Measurements from ENCODE around the gene C5orf63. TPM values are rescaled to one million over a fixed set of nuclear protein-coding genes. Genes with fewer than 3 reads are reported as not detected.

The C5orf63 gene
- total and polyA plus RNA-seq, 2 of the 13 experiments (the other 11 are each of a cell fraction or from before 2014, with no cell fraction given): 7.9 to 8.8 TPM

- TF ChIP-seq GATAD1 (CRISPR knock-in tag; IDR thresholded peaks at IDR 0.05): peak; percentile 58; the same call in 1 of the 2 replicates
- TF ChIP-seq POGK (CRISPR knock-in tag; conservative IDR thresholded peaks at IDR 0.05): peak; percentile 88
- TF ChIP-seq AGO2 (optimal IDR thresholded peaks at IDR 0.05; ENCODE audit: low read depth, low read length): peak; percentile 76
- TF ChIP-seq ZNF652 (CRISPR knock-in tag; IDR thresholded peaks at IDR 0.05; ENCODE audit: borderline replicate concordance, low read depth): no peak
- no peak for TF ChIP-seq ZBTB21 (CRISPR knock-in tag; IDR thresholded peaks at IDR 0.05)
- no peak; the same call in 1 of the 2 replicates for TF ChIP-seq ISX (CRISPR knock-in tag; conservative IDR thresholded peaks at IDR 0.05)
- no peak for TF ChIP-seq FOXC1 (CRISPR knock-in tag; IDR thresholded peaks at IDR 0.05; ENCODE audit: borderline replicate concordance)
- TF ChIP-seq, protein P1, sequence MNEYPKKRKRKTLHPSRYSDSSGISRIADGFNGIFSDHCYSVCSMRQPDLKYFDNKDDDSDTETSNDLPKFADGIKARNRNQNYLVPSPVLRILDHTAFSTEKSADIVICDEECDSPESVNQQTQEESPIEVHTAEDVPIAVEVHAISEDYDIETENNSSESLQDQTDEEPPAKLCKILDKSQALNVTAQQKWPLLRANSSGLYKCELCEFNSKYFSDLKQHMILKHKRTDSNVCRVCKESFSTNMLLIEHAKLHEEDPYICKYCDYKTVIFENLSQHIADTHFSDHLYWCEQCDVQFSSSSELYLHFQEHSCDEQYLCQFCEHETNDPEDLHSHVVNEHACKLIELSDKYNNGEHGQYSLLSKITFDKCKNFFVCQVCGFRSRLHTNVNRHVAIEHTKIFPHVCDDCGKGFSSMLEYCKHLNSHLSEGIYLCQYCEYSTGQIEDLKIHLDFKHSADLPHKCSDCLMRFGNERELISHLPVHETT (CRISPR knock-in tag; conservative IDR thresholded peaks at IDR 0.05): no peak; the same call in 1 of the 2 replicates
- TF ChIP-seq FOXA1 (IDR thresholded peaks at IDR 0.05): no peak
- no peak for TF ChIP-seq FOXA1 (CRISPR knock-in tag; IDR thresholded peaks at IDR 0.05)
- peak; percentile 39; the same call in 1 of the 2 replicates for TF ChIP-seq ZNF724P (CRISPR knock-in tag; IDR thresholded peaks at IDR 0.05; ENCODE audit: borderline replicate concordance)
- TF ChIP-seq HOXA3 (CRISPR knock-in tag; IDR thresholded peaks at IDR 0.05): peak; percentile 42; the same call in 1 of the 2 replicates
- TF ChIP-seq, protein P2, sequence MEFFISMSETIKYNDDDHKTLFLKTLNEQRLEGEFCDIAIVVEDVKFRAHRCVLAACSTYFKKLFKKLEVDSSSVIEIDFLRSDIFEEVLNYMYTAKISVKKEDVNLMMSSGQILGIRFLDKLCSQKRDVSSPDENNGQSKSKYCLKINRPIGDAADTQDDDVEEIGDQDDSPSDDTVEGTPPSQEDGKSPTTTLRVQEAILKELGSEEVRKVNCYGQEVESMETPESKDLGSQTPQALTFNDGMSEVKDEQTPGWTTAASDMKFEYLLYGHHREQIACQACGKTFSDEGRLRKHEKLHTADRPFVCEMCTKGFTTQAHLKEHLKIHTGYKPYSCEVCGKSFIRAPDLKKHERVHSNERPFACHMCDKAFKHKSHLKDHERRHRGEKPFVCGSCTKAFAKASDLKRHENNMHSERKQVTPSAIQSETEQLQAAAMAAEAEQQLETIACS (CRISPR knock-in tag; IDR thresholded peaks at IDR 0.05): no peak
- TF ChIP-seq NFIB (CRISPR knock-in tag; IDR thresholded peaks at IDR 0.05; ENCODE audit: borderline replicate concordance): no peak
- TF ChIP-seq, protein P3, sequence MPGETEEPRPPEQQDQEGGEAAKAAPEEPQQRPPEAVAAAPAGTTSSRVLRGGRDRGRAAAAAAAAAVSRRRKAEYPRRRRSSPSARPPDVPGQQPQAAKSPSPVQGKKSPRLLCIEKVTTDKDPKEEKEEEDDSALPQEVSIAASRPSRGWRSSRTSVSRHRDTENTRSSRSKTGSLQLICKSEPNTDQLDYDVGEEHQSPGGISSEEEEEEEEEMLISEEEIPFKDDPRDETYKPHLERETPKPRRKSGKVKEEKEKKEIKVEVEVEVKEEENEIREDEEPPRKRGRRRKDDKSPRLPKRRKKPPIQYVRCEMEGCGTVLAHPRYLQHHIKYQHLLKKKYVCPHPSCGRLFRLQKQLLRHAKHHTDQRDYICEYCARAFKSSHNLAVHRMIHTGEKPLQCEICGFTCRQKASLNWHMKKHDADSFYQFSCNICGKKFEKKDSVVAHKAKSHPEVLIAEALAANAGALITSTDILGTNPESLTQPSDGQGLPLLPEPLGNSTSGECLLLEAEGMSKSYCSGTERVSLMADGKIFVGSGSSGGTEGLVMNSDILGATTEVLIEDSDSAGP (CRISPR knock-in tag; IDR thresholded peaks at IDR 0.05; ENCODE audit: borderline replicate concordance): peak; percentile 80; the same call in 1 of the 2 replicates
- peak; percentile 80 for TF ChIP-seq MXD4 (CRISPR knock-in tag; IDR thresholded peaks at IDR 0.05)
- no peak for TF ChIP-seq TEF (CRISPR knock-in tag; IDR thresholded peaks at IDR 0.05)
- TF ChIP-seq POLR2G (IDR thresholded peaks at IDR 0.05; ENCODE audit: low read depth, low read length): peak; percentile 88
- no peak for TF ChIP-seq ZNF354B (CRISPR knock-in tag; IDR thresholded peaks at IDR 0.05)
- TF ChIP-seq ARID3A (IDR thresholded peaks at IDR 0.05; ENCODE audit: low read depth, low read length): no peak
Observed at GRCh38 chr5:127030259-127031146, 42.8 kb downstream of the C5orf63 start, which contains the start of gene MARCHF3 (continued).
